ENCODE measurements around the gene WDR64. TPM values are rescaled to one million over a fixed set of nuclear protein-coding genes. Genes with fewer than 3 reads are reported as not detected.
A peak's percentile ranks its signal among the peaks of the same experiment; 100 is the strongest.

WDR64 gene
- total and polyA plus RNA-seq, 2 experiments from 2014 or later = 0.07 TPM; not detected in 1

DNA sequence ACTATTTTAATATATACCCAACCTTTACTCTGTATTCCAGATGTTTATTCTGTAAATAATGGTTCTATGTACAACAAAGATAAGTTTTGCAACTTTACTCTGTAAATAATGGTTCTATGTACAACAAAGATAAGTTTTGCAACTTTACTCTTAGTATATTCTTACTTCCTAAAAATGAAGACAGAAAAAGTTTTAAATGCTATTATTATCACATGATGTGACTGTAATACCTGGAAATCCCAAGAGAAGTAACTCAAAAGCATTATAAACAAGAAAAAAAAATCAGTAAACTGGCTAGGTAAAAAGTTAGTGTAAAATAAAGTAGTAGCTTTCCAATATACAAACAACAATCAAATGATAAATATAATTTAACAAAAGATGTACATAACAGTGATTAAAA is 177.4 kb downstream of the WDR64 start:
- TF ChIP-seq EZH2 (IDR thresholded peaks at IDR 0.05; ENCODE audit: borderline replicate concordance) (no peak), EZH2phosphoT487 (IDR thresholded peaks at IDR 0.05; ENCODE audit: low read depth, severe bottlenecking, unreplicated experiment) (no peak)
- TF ChIP-seq, protein P1, sequence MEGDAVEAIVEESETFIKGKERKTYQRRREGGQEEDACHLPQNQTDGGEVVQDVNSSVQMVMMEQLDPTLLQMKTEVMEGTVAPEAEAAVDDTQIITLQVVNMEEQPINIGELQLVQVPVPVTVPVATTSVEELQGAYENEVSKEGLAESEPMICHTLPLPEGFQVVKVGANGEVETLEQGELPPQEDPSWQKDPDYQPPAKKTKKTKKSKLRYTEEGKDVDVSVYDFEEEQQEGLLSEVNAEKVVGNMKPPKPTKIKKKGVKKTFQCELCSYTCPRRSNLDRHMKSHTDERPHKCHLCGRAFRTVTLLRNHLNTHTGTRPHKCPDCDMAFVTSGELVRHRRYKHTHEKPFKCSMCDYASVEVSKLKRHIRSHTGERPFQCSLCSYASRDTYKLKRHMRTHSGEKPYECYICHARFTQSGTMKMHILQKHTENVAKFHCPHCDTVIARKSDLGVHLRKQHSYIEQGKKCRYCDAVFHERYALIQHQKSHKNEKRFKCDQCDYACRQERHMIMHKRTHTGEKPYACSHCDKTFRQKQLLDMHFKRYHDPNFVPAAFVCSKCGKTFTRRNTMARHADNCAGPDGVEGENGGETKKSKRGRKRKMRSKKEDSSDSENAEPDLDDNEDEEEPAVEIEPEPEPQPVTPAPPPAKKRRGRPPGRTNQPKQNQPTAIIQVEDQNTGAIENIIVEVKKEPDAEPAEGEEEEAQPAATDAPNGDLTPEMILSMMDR (IDR thresholded peaks at IDR 0.05; ENCODE audit: poor library complexity) = no peak

DNA sequence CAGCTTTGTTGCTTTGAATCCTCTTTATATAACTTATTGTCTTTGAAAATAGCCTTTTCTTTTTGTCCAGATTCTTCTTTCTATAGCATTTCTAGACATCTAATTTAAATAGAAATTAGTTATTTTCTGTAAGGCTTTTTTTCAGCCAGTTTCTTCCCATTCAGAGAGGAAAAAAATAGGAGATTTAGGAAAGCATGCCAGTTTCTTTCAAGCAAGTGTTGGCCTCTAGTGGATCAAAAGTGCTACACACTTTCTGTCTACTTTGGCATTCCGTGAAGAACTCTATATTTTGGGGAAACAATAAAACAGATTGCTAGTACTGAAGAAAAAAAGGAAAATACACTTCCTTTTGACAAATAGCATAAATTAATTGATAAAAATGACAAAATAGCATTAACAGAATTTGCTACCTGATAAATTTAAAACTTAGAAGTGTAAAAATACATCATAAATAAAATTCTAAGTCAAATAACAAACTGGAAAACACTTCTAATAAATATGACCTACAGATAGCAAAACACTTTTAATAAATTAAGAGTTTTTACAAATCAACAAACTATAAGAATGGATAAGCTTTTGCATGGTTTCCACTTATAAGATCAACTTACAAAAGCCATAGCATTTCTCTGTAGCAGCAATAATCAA is 182.8 kb downstream of the WDR64 start:
- no peaks in the 10 kb centered on the region for H3K79me2 ChIP-seq
- TF ChIP-seq, protein P1 (IDR thresholded peaks at IDR 0.05; ENCODE audit: poor library complexity) = peak; percentile 85
- TF ChIP-seq EZH2phosphoT487 (IDR thresholded peaks at IDR 0.05; ENCODE audit: low read depth, severe bottlenecking, unreplicated experiment) = no peak
- no peak for TF ChIP-seq EZH2 (IDR thresholded peaks at IDR 0.05; ENCODE audit: borderline replicate concordance)
- H3K4me3 ChIP-seq = no peak overlapping the region
- no peaks in the 10 kb centered on the region for H3K27me3 ChIP-seq
- H3K9me3 ChIP-seq (ENCODE audit: low read depth) = no peaks in the 10 kb centered on the region
- H3K4me1 ChIP-seq (ENCODE audit: insufficient read depth) = no peaks in the 10 kb centered on the region
- H4K20me1 ChIP-seq (ENCODE audit: insufficient read depth, poor library complexity, severe bottlenecking) = no peaks in the 10 kb centered on the region
- H2AFZ ChIP-seq = no peak overlapping the region
- no peak overlapping the region for H3K27ac ChIP-seq
- no peaks in the 10 kb centered on the region for H3K9me2 ChIP-seq (replicated peaks; ENCODE audit: insufficient read depth)
- peak; percentile 58 for DNase-seq (ENCODE audit: low spot score)
- H3K36me3 ChIP-seq (replicated peaks; ENCODE audit: insufficient read depth, low read depth) = no peaks in the 10 kb centered on the region
- H3K4me2 ChIP-seq = no peak overlapping the region
- 4% methylated on average over 1 of the region's 1 CpG for WGBS (ENCODE audit: low lambda C conversion rate, missing lambda C conversion rate)

More for the DNA sequence above, 177.4 kb downstream of the WDR64 start:
- no peaks in the 10 kb centered on the region for H3K79me2 ChIP-seq
- no peak overlapping the region for H3K4me3 ChIP-seq
- no peaks in the 10 kb centered on the region for H3K36me3 ChIP-seq (replicated peaks; ENCODE audit: insufficient read depth, low read depth)
- H4K20me1 ChIP-seq (ENCODE audit: insufficient read depth, poor library complexity, severe bottlenecking) = no peaks in the 10 kb centered on the region
- H3K4me1 ChIP-seq (ENCODE audit: insufficient read depth) = no peaks in the 10 kb centered on the region
- H3K27ac ChIP-seq = no peak overlapping the region
- no peak overlapping the region for H2AFZ ChIP-seq
- no peaks in the 10 kb centered on the region for H3K9me2 ChIP-seq (replicated peaks; ENCODE audit: insufficient read depth)
- no peak for DNase-seq (ENCODE audit: low spot score)
- no peak overlapping the region for H3K4me2 ChIP-seq
- H3K27me3 ChIP-seq = no peaks in the 10 kb centered on the region
- H3K9me3 ChIP-seq (ENCODE audit: low read depth) = no peaks in the 10 kb centered on the region

DNA sequence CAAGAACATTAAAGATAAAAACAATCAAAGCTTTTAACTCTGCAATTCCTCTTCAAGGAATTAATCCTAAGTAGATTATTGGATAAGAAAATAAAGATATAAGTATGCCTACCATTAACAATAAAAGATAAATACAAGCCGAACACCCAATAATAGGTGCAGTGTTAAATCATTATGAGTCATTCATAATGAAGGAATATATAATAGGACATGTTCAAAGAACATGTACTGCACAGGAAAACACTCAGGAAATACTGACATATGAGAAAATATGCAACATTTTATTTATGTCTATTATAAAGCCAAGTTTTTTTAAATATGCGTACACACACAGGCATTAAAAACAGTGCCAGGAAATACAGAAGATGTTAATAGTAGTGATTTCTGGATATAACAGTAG is 184.9 kb downstream of the WDR64 start:
- no peaks in the 10 kb centered on the region for H3K9me2 ChIP-seq (replicated peaks; ENCODE audit: insufficient read depth)
- 90% methylated on average over 2 of the region's 2 CpGs for WGBS (ENCODE audit: low lambda C conversion rate, missing lambda C conversion rate)
- no peaks in the 10 kb centered on the region for H3K79me2 ChIP-seq
- no peaks in the 10 kb centered on the region for H3K27me3 ChIP-seq
- no peaks in the 10 kb centered on the region for H4K20me1 ChIP-seq (ENCODE audit: insufficient read depth, poor library complexity, severe bottlenecking)
- H3K4me1 ChIP-seq (ENCODE audit: insufficient read depth) = no peaks in the 10 kb centered on the region
- H3K9me3 ChIP-seq (ENCODE audit: low read depth) = no peaks in the 10 kb centered on the region
- H3K4me3 ChIP-seq = no peak overlapping the region
- TF ChIP-seq, protein P1 (IDR thresholded peaks at IDR 0.05; ENCODE audit: poor library complexity) = no peak
- TF ChIP-seq EZH2 (IDR thresholded peaks at IDR 0.05; ENCODE audit: borderline replicate concordance) (no peak), EZH2phosphoT487 (IDR thresholded peaks at IDR 0.05; ENCODE audit: low read depth, severe bottlenecking, unreplicated experiment) (no peak)
- H3K27ac ChIP-seq = no peak overlapping the region
- H3K36me3 ChIP-seq (replicated peaks; ENCODE audit: insufficient read depth, low read depth) = no peaks in the 10 kb centered on the region
- no peak overlapping the region for H3K4me2 ChIP-seq
- DNase-seq (ENCODE audit: low spot score) = no peak
- H2AFZ ChIP-seq = no peak overlapping the region

Data from hepatocyte (in vitro differentiated cells).